WTC11 (cell line): ENCODE measurements around the gene PRUNE2.

Experiments
- ATF1 ChIP-seq: sonication (generic); formaldehyde crosslinking; IDR thresholded peaks from 2 replicates; pipeline ENCODE4 v1.8.1; 2023; ENCODE audit warnings: mild to moderate bottlenecking, moderate library complexity, missing genetic modification reagents
- GTF2I ChIP-seq: fragments of 250-450 bp; sonication (Bioruptor Pico); conservative IDR thresholded peaks from 2 replicates; pipeline ENCODE4 v1.4.0; 2021; ENCODE audit warnings: mild to moderate bottlenecking
- NFYB ChIP-seq: sonication (generic); formaldehyde crosslinking; conservative IDR thresholded peaks from 2 replicates; pipeline ENCODE4 v1.8.0; 2022; ENCODE audit warnings: low read depth, missing genetic modification reagents
- TEAD4 ChIP-seq: sonication (generic); formaldehyde crosslinking; IDR thresholded peaks from 2 replicates; pipeline ENCODE4 v1.8.0; 2022; ENCODE audit warnings: mild to moderate bottlenecking, missing genetic modification reagents
- TP53 ChIP-seq: sonication (generic); formaldehyde crosslinking; IDR thresholded peaks from 2 replicates; pipeline ENCODE4 v1.8.1; 2023; ENCODE audit warnings: mild to moderate bottlenecking, missing genetic modification reagents
- ZNF138 ChIP-seq: sonication (generic); formaldehyde crosslinking; conservative IDR thresholded peaks from 2 replicates; pipeline ENCODE4 v1.8.1; 2022; ENCODE audit warnings: mild to moderate bottlenecking, moderate library complexity, missing genetic modification reagents
- TF ChIP-seq, protein P1 (sequence below): sonication (generic); formaldehyde crosslinking; IDR thresholded peaks from 2 replicates; pipeline ENCODE4 v1.8.1; 2022; ENCODE audit warnings: missing genetic modification reagents, borderline replicate concordance
- TF ChIP-seq, protein P2 (sequence below): fragments of 200-600 bp; IDR thresholded peaks from 2 replicates; pipeline ENCODE4 v1.8.0; 2022; ENCODE audit warnings: antibody characterized with exemption
- TF ChIP-seq, protein P3 (sequence below): sonication (generic); formaldehyde crosslinking; IDR thresholded peaks from 2 replicates; pipeline ENCODE4 v1.8.0; 2022; ENCODE audit warnings: missing genetic modification reagents
- TF ChIP-seq, protein P4 (sequence below): sonication (generic); formaldehyde crosslinking; IDR thresholded peaks from 2 replicates; pipeline ENCODE4 v1.8.0; 2022; ENCODE audit warnings: mild to moderate bottlenecking, missing genetic modification reagents
- TF ChIP-seq, protein P5 (sequence below): sonication (generic); formaldehyde crosslinking; IDR thresholded peaks from 2 replicates; pipeline ENCODE4 v1.8.0; 2022; ENCODE audit warnings: mild to moderate bottlenecking, missing genetic modification reagents

DNA sequence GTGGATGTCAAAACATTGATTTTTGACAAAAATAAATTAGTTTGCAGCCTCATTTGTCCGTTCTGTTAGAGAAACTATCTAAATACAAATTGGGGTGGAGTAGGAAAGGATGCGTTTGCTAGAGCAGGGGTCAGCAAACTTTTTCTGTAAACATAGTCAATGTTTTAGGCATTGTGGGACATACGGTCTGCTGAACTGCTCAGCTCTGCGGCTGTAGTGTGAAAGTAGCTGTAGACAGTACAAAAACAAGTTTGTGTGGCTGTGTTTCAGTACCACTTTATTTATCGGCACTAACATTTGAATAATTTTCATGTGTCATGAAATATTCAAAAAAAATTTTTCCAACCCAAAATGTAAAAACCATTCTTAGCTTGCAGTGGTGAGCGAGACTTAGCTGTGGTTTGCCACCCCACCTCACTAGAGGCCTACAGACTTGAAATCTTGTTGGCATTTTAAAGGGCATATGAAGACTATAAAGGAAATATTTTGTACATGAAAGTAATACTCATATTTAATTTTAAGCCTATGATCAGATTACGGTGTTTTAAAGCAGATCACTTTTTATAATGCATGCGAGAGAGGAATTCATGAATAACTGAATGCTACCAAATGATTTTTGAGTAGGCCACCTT lies 292.6 kb downstream of the PRUNE2 start:
- TF ChIP-seq, protein P1, sequence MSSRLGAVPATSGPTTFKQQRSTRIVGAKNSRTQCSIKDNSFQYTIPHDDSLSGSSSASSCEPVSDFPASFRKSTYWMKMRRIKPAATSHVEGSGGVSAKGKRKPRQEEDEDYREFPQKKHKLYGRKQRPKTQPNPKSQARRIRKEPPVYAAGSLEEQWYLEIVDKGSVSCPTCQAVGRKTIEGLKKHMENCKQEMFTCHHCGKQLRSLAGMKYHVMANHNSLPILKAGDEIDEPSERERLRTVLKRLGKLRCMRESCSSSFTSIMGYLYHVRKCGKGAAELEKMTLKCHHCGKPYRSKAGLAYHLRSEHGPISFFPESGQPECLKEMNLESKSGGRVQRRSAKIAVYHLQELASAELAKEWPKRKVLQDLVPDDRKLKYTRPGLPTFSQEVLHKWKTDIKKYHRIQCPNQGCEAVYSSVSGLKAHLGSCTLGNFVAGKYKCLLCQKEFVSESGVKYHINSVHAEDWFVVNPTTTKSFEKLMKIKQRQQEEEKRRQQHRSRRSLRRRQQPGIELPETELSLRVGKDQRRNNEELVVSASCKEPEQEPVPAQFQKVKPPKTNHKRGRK (CRISPR knock-in tag): no peak
- TF ChIP-seq, protein P2, sequence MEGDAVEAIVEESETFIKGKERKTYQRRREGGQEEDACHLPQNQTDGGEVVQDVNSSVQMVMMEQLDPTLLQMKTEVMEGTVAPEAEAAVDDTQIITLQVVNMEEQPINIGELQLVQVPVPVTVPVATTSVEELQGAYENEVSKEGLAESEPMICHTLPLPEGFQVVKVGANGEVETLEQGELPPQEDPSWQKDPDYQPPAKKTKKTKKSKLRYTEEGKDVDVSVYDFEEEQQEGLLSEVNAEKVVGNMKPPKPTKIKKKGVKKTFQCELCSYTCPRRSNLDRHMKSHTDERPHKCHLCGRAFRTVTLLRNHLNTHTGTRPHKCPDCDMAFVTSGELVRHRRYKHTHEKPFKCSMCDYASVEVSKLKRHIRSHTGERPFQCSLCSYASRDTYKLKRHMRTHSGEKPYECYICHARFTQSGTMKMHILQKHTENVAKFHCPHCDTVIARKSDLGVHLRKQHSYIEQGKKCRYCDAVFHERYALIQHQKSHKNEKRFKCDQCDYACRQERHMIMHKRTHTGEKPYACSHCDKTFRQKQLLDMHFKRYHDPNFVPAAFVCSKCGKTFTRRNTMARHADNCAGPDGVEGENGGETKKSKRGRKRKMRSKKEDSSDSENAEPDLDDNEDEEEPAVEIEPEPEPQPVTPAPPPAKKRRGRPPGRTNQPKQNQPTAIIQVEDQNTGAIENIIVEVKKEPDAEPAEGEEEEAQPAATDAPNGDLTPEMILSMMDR: no peak
- TF ChIP-seq, protein P3, sequence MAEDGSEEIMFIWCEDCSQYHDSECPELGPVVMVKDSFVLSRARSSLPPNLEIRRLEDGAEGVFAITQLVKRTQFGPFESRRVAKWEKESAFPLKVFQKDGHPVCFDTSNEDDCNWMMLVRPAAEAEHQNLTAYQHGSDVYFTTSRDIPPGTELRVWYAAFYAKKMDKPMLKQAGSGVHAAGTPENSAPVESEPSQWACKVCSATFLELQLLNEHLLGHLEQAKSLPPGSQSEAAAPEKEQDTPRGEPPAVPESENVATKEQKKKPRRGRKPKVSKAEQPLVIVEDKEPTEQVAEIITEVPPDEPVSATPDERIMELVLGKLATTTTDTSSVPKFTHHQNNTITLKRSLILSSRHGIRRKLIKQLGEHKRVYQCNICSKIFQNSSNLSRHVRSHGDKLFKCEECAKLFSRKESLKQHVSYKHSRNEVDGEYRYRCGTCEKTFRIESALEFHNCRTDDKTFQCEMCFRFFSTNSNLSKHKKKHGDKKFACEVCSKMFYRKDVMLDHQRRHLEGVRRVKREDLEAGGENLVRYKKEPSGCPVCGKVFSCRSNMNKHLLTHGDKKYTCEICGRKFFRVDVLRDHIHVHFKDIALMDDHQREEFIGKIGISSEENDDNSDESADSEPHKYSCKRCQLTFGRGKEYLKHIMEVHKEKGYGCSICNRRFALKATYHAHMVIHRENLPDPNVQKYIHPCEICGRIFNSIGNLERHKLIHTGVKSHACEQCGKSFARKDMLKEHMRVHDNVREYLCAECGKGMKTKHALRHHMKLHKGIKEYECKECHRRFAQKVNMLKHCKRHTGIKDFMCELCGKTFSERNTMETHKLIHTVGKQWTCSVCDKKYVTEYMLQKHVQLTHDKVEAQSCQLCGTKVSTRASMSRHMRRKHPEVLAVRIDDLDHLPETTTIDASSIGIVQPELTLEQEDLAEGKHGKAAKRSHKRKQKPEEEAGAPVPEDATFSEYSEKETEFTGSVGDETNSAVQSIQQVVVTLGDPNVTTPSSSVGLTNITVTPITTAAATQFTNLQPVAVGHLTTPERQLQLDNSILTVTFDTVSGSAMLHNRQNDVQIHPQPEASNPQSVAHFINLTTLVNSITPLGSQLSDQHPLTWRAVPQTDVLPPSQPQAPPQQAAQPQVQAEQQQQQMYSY (CRISPR knock-in tag): no peak
- TF ChIP-seq ATF1 (CRISPR knock-in tag) (no peak), TP53 (CRISPR knock-in tag) (no peak), ZNF138 (CRISPR knock-in tag) (no peak), NFYB (CRISPR knock-in tag) (no peak), TEAD4 (CRISPR knock-in tag) (no peak), GTF2I (CRISPR knock-in tag) (no peak)
- TF ChIP-seq, protein P4, sequence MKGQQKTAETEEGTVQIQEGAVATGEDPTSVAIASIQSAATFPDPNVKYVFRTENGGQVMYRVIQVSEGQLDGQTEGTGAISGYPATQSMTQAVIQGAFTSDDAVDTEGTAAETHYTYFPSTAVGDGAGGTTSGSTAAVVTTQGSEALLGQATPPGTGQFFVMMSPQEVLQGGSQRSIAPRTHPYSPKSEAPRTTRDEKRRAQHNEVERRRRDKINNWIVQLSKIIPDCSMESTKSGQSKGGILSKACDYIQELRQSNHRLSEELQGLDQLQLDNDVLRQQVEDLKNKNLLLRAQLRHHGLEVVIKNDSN: no peak
- TF ChIP-seq, protein P5, sequence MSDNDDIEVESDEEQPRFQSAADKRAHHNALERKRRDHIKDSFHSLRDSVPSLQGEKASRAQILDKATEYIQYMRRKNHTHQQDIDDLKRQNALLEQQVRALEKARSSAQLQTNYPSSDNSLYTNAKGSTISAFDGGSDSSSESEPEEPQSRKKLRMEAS: no peak
